ENCODE measurements around the gene PNKD. TPM values are rescaled to one million over a fixed set of nuclear protein-coding genes. Genes with fewer than 3 reads are reported as not detected.
A peak's percentile ranks its signal among the peaks of the same experiment; 100 is the strongest.

Gene PNKD
- total and polyA plus RNA-seq, 12 donors = 48.8 to 181 (median 87.4) TPM

- no peak for TF ChIP-seq POLR2A (IDR thresholded peaks at IDR 0.05)
- no peaks in the 10 kb centered on the region for H3K9me3 ChIP-seq (replicated peaks in 1 of 3)
- peaks cover 0 to 56% of the 10 kb centered on the region in 2 donors for H3K36me3 ChIP-seq (replicated peaks in 1 of 2)
- no peaks in the 10 kb centered on the region for H3K27me3 ChIP-seq
- 79 to 94% (median 80%) methylated on average over 2 of the region's 2 CpGs for WGBS, 4 donors
- H3K4me3 ChIP-seq = no peak overlapping the region
- peaks cover 12 to 27% of the 10 kb centered on the region in 2 donors for H3K4me1 ChIP-seq (replicated peaks in 1 of 2)
- intact Hi-C loops (cut with DNase I) = no loop called here
- no peak for DNase-seq
- H3K27ac ChIP-seq = peak overlapping the region in 1 of 5 donors; percentile 1
Measured at GRCh38 chr2:218273908-218274249, 3.6 kb downstream of the PNKD start.

DNA sequence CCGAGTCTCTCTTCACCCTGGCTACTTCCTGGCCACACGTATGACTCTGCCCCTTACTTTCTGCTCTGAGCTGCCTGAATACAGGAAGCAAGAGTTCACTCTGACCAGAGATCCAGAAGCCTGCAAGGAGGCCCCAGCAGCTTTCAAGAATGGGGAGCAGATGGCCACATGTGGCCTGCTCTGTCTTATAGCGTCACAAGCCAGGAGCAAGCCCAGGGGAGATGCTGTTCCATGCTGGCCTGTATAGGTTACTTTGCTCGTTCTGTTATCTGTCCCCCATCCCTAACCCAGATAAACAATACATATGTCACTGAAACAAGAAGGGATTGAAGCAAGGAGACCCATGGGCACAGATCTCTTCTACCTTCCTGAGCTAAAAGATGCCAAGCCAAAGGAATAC is 4.3 kb downstream of the PNKD start:
- Histone ChIP-seq H3K27me3 (no peaks in the 10 kb centered on the region), H3K27ac (peak overlapping the region in 1 of 5 donors; percentile 5), H3K4me1 (replicated peaks in 1 of 2) (peaks cover 12 to 22% of the 10 kb centered on the region in 2 donors), H3K4me3 (no peak overlapping the region), H3K36me3 (replicated peaks in 1 of 2) (peaks cover 0 to 63% of the 10 kb centered on the region in 2 donors), H3K9me3 (replicated peaks in 1 of 3) (no peaks in the 10 kb centered on the region)
- TF ChIP-seq POLR2A (IDR thresholded peaks at IDR 0.05) = no peak
- TF ChIP-seq, protein P1, sequence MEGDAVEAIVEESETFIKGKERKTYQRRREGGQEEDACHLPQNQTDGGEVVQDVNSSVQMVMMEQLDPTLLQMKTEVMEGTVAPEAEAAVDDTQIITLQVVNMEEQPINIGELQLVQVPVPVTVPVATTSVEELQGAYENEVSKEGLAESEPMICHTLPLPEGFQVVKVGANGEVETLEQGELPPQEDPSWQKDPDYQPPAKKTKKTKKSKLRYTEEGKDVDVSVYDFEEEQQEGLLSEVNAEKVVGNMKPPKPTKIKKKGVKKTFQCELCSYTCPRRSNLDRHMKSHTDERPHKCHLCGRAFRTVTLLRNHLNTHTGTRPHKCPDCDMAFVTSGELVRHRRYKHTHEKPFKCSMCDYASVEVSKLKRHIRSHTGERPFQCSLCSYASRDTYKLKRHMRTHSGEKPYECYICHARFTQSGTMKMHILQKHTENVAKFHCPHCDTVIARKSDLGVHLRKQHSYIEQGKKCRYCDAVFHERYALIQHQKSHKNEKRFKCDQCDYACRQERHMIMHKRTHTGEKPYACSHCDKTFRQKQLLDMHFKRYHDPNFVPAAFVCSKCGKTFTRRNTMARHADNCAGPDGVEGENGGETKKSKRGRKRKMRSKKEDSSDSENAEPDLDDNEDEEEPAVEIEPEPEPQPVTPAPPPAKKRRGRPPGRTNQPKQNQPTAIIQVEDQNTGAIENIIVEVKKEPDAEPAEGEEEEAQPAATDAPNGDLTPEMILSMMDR (IDR thresholded peaks at IDR 0.05) = no peak
- intact Hi-C loops (cut with DNase I) = no loop called here
- no peak for DNase-seq
- 64 to 78% (median 68%) methylated on average over 4 of the region's 4 CpGs for WGBS, 4 donors

DNA sequence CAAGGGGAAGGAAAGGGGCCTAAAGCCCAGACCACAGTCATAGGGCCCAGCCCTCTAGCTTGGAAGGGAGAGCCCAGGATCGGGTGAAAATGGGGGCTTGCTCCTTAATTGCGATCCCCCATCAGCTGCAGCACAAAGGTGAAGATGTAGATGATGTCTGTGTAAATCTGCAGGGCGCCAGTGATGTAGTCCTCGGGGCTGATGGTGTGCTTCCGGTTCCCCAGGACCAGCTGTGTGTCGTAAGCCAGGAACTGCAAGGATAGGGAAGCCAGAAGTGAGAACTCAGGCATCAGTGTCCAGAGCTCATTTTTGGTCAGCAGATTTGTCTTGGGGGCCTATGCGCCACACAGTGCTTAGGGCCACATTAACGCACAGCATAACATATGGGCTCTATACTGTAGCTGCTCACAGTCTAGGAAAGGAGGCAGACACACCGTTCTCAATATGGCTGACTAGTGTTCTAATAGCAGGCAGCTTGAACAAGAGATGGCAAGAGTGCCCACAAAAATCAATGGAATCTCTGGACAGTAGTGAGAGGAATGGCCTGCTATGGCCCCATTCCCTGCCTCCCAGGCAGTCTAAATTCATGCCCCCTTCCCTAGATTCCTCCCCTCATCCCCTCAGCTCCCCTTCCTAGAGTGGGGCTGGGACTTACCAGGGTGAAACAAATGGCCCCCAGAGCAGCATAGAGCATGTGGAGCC is 5.2 kb downstream of the PNKD start:
- intact Hi-C loops (cut with DNase I) = no loop called here
- Histone ChIP-seq H3K36me3 (replicated peaks in 1 of 2) (peaks cover 0 to 72% of the 10 kb centered on the region in 2 donors), H3K4me1 (replicated peaks in 1 of 2) (peaks cover 12 to 22% of the 10 kb centered on the region in 2 donors), H3K27me3 (no peaks in the 10 kb centered on the region), H3K27ac (peak overlapping the region in 1 of 5 donors; percentile 35), H3K4me3 (no peak overlapping the region), H3K9me3 (replicated peaks in 1 of 3) (no peaks in the 10 kb centered on the region)
- TF ChIP-seq, protein P1 (IDR thresholded peaks at IDR 0.05) = no peak
- TF ChIP-seq POLR2A (IDR thresholded peaks at IDR 0.05) = no peak
- WGBS, 4 donors = 79 to 95% (median 85%) methylated on average over 3 to 9 of the region's 9 CpGs
- DNase-seq = no peak

GRCh38 chr2:218276986-218277755 is 6.9 kb downstream of the PNKD start:
- H3K4me3 ChIP-seq = no peak overlapping the region
- 80 to 85% (median 83%) methylated on average over 11 to 12 of the region's 12 CpGs for WGBS, 4 donors
- H3K9me3 ChIP-seq (replicated peaks in 1 of 3) = no peaks in the 10 kb centered on the region
- intact Hi-C loops (cut with DNase I) = no loop called here
- TF ChIP-seq POLR2A (IDR thresholded peaks at IDR 0.05) = no peak
- TF ChIP-seq, protein P1 (IDR thresholded peaks at IDR 0.05) = no peak
- peaks cover 0 to 89% of the 10 kb centered on the region in 2 donors for H3K36me3 ChIP-seq (replicated peaks in 1 of 2)
- no peaks in the 10 kb centered on the region for H3K27me3 ChIP-seq
- H3K4me1 ChIP-seq (replicated peaks in 1 of 2) = peaks cover 13 to 19% of the 10 kb centered on the region in 2 donors
- no peak overlapping the region for H3K27ac ChIP-seq
- no peak for DNase-seq

Measured in adrenal gland (tissue), 12 donors.